ENCODE results near the gene VSTM2A. TPM values are rescaled to one million over a fixed set of nuclear protein-coding genes. Genes with fewer than 3 reads are reported as not detected.

Gene VSTM2A
- total RNA-seq, 1 donor from 2014 or later, result 0.20 TPM

DNA sequence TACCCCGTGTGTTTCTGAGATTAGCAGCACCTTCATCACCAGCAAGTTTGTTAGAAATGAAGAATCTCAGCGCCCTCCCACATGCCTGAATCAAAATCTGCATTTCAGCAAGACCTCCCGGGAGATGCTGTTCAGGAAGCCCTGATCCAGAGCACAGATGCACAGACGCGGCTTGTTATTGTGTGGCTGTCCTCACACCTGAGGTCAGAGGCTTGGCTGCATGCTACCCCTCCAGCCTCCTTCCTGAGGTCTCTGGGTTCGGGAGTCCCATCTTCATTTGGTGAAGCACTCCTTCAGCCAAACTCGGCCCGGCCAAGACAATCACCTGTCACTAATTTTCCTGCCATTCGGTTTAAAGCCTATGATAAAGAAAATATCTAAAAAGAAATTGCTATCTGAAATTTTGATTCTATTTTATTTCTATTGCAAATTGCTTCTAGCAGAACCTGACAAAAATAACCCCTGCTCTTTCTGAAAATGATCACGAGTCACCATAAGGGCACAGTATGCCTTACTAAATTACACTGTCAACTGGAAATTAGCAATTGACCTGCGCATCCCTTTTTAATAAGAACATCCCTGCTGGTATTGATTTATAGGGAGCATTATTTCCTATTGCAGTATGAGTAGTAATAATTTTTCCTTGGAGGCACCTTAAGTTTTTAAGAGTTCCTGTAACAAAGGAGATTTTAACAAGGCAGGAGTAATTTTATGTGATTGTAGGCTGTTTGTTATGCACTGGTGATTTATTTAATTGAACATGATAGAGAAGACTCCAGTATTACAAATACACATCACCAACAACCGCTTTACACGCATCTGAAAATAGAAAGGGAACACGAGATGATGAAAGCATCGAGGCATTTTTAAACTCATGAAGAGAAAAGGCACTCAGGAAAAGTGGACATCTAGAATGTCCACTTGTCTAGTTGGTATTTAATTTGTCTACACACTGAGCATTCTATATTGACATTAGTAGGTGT is 49.5 kb downstream of the VSTM2A start:
- H3K27me3 Mint-ChIP-seq (ENCODE audit: low read depth, unreplicated experiment), result peaks cover 2% of the 10 kb centered on the region
- H3K9me3 ChIP-seq (ENCODE audit: insufficient read depth, low read depth, low read length), result no peaks in the 10 kb centered on the region
- DNase-seq (ENCODE audit: low read depth), result no peak
- no peak overlapping the region for H2AFZ ChIP-seq (ENCODE audit: low read depth, low read length)
- no peak for TF ChIP-seq EZH2 (IDR thresholded peaks at IDR 0.05; ENCODE audit: insufficient read depth, low read length)
- TF ChIP-seq, protein P1, sequence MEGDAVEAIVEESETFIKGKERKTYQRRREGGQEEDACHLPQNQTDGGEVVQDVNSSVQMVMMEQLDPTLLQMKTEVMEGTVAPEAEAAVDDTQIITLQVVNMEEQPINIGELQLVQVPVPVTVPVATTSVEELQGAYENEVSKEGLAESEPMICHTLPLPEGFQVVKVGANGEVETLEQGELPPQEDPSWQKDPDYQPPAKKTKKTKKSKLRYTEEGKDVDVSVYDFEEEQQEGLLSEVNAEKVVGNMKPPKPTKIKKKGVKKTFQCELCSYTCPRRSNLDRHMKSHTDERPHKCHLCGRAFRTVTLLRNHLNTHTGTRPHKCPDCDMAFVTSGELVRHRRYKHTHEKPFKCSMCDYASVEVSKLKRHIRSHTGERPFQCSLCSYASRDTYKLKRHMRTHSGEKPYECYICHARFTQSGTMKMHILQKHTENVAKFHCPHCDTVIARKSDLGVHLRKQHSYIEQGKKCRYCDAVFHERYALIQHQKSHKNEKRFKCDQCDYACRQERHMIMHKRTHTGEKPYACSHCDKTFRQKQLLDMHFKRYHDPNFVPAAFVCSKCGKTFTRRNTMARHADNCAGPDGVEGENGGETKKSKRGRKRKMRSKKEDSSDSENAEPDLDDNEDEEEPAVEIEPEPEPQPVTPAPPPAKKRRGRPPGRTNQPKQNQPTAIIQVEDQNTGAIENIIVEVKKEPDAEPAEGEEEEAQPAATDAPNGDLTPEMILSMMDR (IDR thresholded peaks at IDR 0.05; ENCODE audit: insufficient read depth, low read depth, low read length), result no peak
- no peak overlapping the region for H3K4me2 ChIP-seq (ENCODE audit: low read length)
- H3K4me3 ChIP-seq (ENCODE audit: insufficient read depth, low read depth, low read length), result no peak overlapping the region
- H3K27me3 ChIP-seq (ENCODE audit: insufficient read depth, low read length), result no peaks in the 10 kb centered on the region
- no peaks in the 10 kb centered on the region for H3K79me2 ChIP-seq (ENCODE audit: insufficient read depth, low read length)
- no peaks in the 10 kb centered on the region for H3K4me1 Mint-ChIP-seq (ENCODE audit: low read depth, unreplicated experiment)
- no peaks in the 10 kb centered on the region for H3K9me3 Mint-ChIP-seq (ENCODE audit: unreplicated experiment)
- H3K36me3 ChIP-seq (ENCODE audit: insufficient read depth, low read length), result no peaks in the 10 kb centered on the region
- H3K9ac ChIP-seq (ENCODE audit: low read length), result no peak overlapping the region
- H3K4me3 Mint-ChIP-seq (ENCODE audit: unreplicated experiment), result no peak overlapping the region
- no peak overlapping the region for H3K27ac ChIP-seq (ENCODE audit: low read depth, low read length)
- no peak for FAIRE-seq
- no peaks in the 10 kb centered on the region for H3K4me1 ChIP-seq (ENCODE audit: insufficient read depth, low read length)
- no peaks in the 10 kb centered on the region for H4K20me1 ChIP-seq (ENCODE audit: insufficient read depth, low read length)
- H3K36me3 Mint-ChIP-seq (ENCODE audit: low read depth, unreplicated experiment), result no peaks in the 10 kb centered on the region
- H3K27ac Mint-ChIP-seq (ENCODE audit: unreplicated experiment), result no peak overlapping the region

DNA sequence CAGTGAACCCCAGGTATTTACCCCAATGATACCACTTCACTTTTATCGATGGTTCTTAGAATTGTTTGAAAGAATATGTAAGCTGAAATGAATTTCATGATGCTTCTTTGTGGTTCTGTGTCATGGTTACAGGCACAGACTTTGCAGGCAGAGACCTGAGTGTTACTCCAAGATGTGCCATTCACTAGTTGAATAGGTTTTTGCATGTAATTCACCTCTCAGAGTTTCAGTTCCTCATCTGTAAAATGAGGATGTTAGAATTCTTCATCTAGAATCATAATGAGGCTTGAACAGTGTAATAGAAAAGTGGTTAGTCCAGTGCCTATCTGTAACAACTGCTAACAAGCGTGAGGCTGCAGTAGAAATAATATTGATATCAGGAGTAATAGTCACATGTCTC is 54.6 kb downstream of the VSTM2A start:
- Histone ChIP-seq H3K4me1 (ENCODE audit: insufficient read depth, low read length) (no peaks in the 10 kb centered on the region), H3K4me3 (ENCODE audit: insufficient read depth, low read depth, low read length) (no peak overlapping the region), H3K79me2 (ENCODE audit: insufficient read depth, low read length) (no peaks in the 10 kb centered on the region), H4K20me1 (ENCODE audit: insufficient read depth, low read length) (no peaks in the 10 kb centered on the region), H3K4me2 (ENCODE audit: low read length) (no peak overlapping the region), H2AFZ (ENCODE audit: low read depth, low read length) (no peak overlapping the region), H3K9me3 (ENCODE audit: insufficient read depth, low read depth, low read length) (no peaks in the 10 kb centered on the region), H3K9ac (ENCODE audit: low read length) (no peak overlapping the region), H3K27ac (ENCODE audit: low read depth, low read length) (no peak overlapping the region), H3K36me3 (ENCODE audit: insufficient read depth, low read length) (no peaks in the 10 kb centered on the region), H3K27me3 (ENCODE audit: insufficient read depth, low read length) (no peaks in the 10 kb centered on the region)
- Mint-ChIP-seq H3K4me3 (ENCODE audit: unreplicated experiment) (no peak overlapping the region), H3K36me3 (ENCODE audit: low read depth, unreplicated experiment) (no peaks in the 10 kb centered on the region), H3K27ac (ENCODE audit: unreplicated experiment) (no peak overlapping the region), H3K27me3 (ENCODE audit: low read depth, unreplicated experiment) (peaks cover 17% of the 10 kb centered on the region), H3K4me1 (ENCODE audit: low read depth, unreplicated experiment) (no peaks in the 10 kb centered on the region), H3K9me3 (ENCODE audit: unreplicated experiment) (no peaks in the 10 kb centered on the region)
- no peak for DNase-seq (ENCODE audit: low read depth)
- FAIRE-seq, result no peak
- TF ChIP-seq EZH2 (IDR thresholded peaks at IDR 0.05; ENCODE audit: insufficient read depth, low read length), result no peak
- TF ChIP-seq, protein P1 (IDR thresholded peaks at IDR 0.05; ENCODE audit: insufficient read depth, low read depth, low read length), result no peak

DNA sequence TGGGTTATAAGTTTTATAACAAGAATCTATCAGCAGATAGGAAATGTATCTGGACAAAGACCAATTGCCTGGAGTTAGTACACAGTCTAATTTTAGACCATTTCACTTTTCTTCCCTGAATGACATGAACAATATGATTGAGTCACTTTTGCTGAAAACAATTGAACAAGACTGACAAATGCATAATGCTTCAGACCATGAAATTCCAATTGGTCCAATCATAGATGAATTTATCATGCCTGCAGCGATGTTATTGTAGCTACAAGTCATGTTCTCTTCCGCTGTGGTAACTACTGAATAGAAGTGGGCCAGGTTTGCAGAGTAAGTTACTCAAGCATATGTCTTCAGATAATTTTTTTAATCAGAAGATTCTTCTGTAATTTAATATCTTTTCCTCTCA is 73.4 kb downstream of the VSTM2A start:
- H3K9me3 Mint-ChIP-seq (ENCODE audit: unreplicated experiment), result peaks cover 1% of the 10 kb centered on the region
- no peak overlapping the region for H3K4me3 Mint-ChIP-seq (ENCODE audit: unreplicated experiment)
- no peaks in the 10 kb centered on the region for H3K4me1 Mint-ChIP-seq (ENCODE audit: low read depth, unreplicated experiment)
- Histone ChIP-seq H3K27ac (ENCODE audit: low read depth, low read length) (no peak overlapping the region), H3K4me3 (ENCODE audit: insufficient read depth, low read depth, low read length) (no peak overlapping the region), H3K4me1 (ENCODE audit: insufficient read depth, low read length) (no peaks in the 10 kb centered on the region), H2AFZ (ENCODE audit: low read depth, low read length) (no peak overlapping the region), H3K79me2 (ENCODE audit: insufficient read depth, low read length) (no peaks in the 10 kb centered on the region), H3K9me3 (ENCODE audit: insufficient read depth, low read depth, low read length) (no peaks in the 10 kb centered on the region), H4K20me1 (ENCODE audit: insufficient read depth, low read length) (no peaks in the 10 kb centered on the region), H3K4me2 (ENCODE audit: low read length) (no peak overlapping the region), H3K36me3 (ENCODE audit: insufficient read depth, low read length) (no peaks in the 10 kb centered on the region), H3K9ac (ENCODE audit: low read length) (no peak overlapping the region), H3K27me3 (ENCODE audit: insufficient read depth, low read length) (no peaks in the 10 kb centered on the region)
- H3K27ac Mint-ChIP-seq (ENCODE audit: unreplicated experiment), result no peak overlapping the region
- no peak for TF ChIP-seq EZH2 (IDR thresholded peaks at IDR 0.05; ENCODE audit: insufficient read depth, low read length)
- TF ChIP-seq, protein P1 (IDR thresholded peaks at IDR 0.05; ENCODE audit: insufficient read depth, low read depth, low read length), result no peak
- H3K36me3 Mint-ChIP-seq (ENCODE audit: low read depth, unreplicated experiment), result no peaks in the 10 kb centered on the region
- FAIRE-seq (no peak), DNase-seq (ENCODE audit: low read depth) (peak; percentile 22)
- no peaks in the 10 kb centered on the region for H3K27me3 Mint-ChIP-seq (ENCODE audit: low read depth, unreplicated experiment)

All from astrocyte (in vitro differentiated cells and primary cell).